GM12878 (cell line): ENCODE measurements around the gene EPHB2. TPM values are rescaled to one million over a fixed set of nuclear protein-coding genes. Genes with fewer than 3 reads are reported as not detected.

ENCODE experiments used
- ATAC-seq: fragments of 200-7000 bp; cut with Tn5 transposase; 3 replicates; pipeline ENCODE4 v1.9.1; 2020; ENCODE audit warnings: mild to moderate bottlenecking, moderate library complexity
- BruUV-seq: library from RNA; stranded (reverse); fragments of 400-500 nt; replicated peaks from 2 replicates; lab custom pipeline; 2021; lab: Mats Ljungman, UMichigan
- CTCF ChIA-PET: fragments of 300-600 bp; sonication (Branson Sonifier 250); formaldehyde crosslinking; extraction: SDS; loops from one replicate; lab custom pipeline; 2021; ENCODE audit warnings: inconsistent platforms; lab: Yijun Ruan, JAX
- POLR2A ChIA-PET: fragments of 350-600 bp; formaldehyde crosslinking; extraction: SDS; loops from one replicate; lab custom pipeline; 2021; ENCODE audit warnings: inconsistent platforms; lab: Charles Lee
- RAD21 ChIA-PET: fragments of 300-600 bp; sonication (Branson Sonifier 250); formaldehyde crosslinking; loops from one replicate; lab custom pipeline; 2023; ENCODE audit warnings: antibody characterized with exemption; ENCODE audit not compliant: unreplicated experiment; lab: Charles Lee
- SMC1A ChIA-PET: fragments of 300-600 bp; sonication (Branson Sonifier 250); formaldehyde crosslinking; loops from one replicate; lab custom pipeline; 2023; ENCODE audit not compliant: unreplicated experiment, uncharacterized antibody; lab: Charles Lee
- DNase-seq: peaks from one replicate; pipeline ENCODE4 v3.0.0-alpha.2; 2011; ENCODE audit warnings: low read depth, low spot score
- FAIRE-seq: peaks from 3 replicates; lab custom pipeline; 2011; peaks lifted over from hg19 to GRCh38; lab: Jason Lieb, UNC
- H2AFZ ChIP-seq: 2 replicates; pipeline ENCODE4 v1.6.0; 2011; ENCODE audit warnings: low read depth, low read length, control low read depth; ENCODE audit not compliant: control insufficient read depth
- H3K27ac ChIP-seq: 2 replicates; pipeline ENCODE4 v1.5.1; 2011; ENCODE audit warnings: control low read depth; ENCODE audit not compliant: control insufficient read depth, insufficient read depth
- H3K27me3 ChIP-seq, 2 experiments: replicated peaks in 1 of 2; 2 replicates each; pipeline versions ENCODE4 v1.6.0 to v1.6.1; 2011; ENCODE audit warnings: low read length in 1 of 2; ENCODE audit not compliant: control insufficient read depth in 2 of 2, insufficient read depth in 2 of 2
- H3K36me3 ChIP-seq, 2 experiments: 2 replicates each; pipeline ENCODE4 v1.5.1; 2011; ENCODE audit warnings: low read length in 1 of 2; ENCODE audit not compliant: control insufficient read depth in 2 of 2, insufficient read depth in 2 of 2
- H3K4me1 ChIP-seq: 2 replicates; pipeline ENCODE4 v1.6.1; 2011; ENCODE audit warnings: mild to moderate bottlenecking, low read length, moderate library complexity, mixed read lengths; ENCODE audit not compliant: control insufficient read depth, insufficient read depth
- H3K4me2 ChIP-seq: 2 replicates; pipeline ENCODE4 v1.6.0; 2011; ENCODE audit warnings: control low read depth; ENCODE audit not compliant: control insufficient read depth, insufficient read depth
- H3K4me3 ChIP-seq: fragments of 200-600 bp; sonication (generic); 2 replicates; pipeline ENCODE4 v1.5.1; 2016
- H3K79me2 ChIP-seq: 2 replicates; pipeline ENCODE4 v1.6.0; 2011; ENCODE audit warnings: low read length; ENCODE audit not compliant: control insufficient read depth, insufficient read depth
- H3K9ac ChIP-seq: 2 replicates; pipeline ENCODE4 v1.8.0; 2011; ENCODE audit warnings: low read length, control low read depth, mixed read lengths; ENCODE audit not compliant: control insufficient read depth, insufficient read depth
- H3K9me3 ChIP-seq: replicated peaks from 3 replicates; pipeline ENCODE4 v1.5.1; 2011; ENCODE audit warnings: mild to moderate bottlenecking, low read length; ENCODE audit not compliant: control insufficient read depth, insufficient read depth
- H4K20me1 ChIP-seq: 2 replicates; pipeline ENCODE4 v1.6.0; 2011; ENCODE audit not compliant: control insufficient read depth, insufficient read depth
- ATF2 ChIP-seq: IDR thresholded peaks from 2 replicates; pipeline ENCODE4 v1.6.1; 2012; ENCODE audit warnings: low read length, inconsistent platforms
- BCLAF1 ChIP-seq: fragments of 450-650 bp; IDR thresholded peaks from 2 replicates; pipeline ENCODE4 v1.6.1; 2017; ENCODE audit warnings: antibody characterized with exemption, mild to moderate bottlenecking, moderate library complexity
- FOS ChIP-seq: IDR thresholded peaks from 3 replicates; pipeline ENCODE4 v1.6.1; 2011; ENCODE audit warnings: borderline replicate concordance; ENCODE audit not compliant: insufficient read length; ENCODE audit errors: extremely low read depth
- HDAC2 ChIP-seq: fragments of 200-600 bp; sonication (generic); IDR thresholded peaks from 2 replicates; pipeline ENCODE4 v1.6.1; 2017
- LARP7 ChIP-seq: fragments of 450-650 bp; IDR thresholded peaks from 2 replicates; pipeline ENCODE4 v1.6.1; 2017; ENCODE audit warnings: mild to moderate bottlenecking
- NFIC ChIP-seq: IDR thresholded peaks from 2 replicates; pipeline ENCODE4 v1.6.1; 2012; ENCODE audit warnings: low read depth, mild to moderate bottlenecking, inconsistent platforms, low read length, moderate library complexity
- RAD21 ChIP-seq: IDR thresholded peaks from 2 replicates; pipeline ENCODE4 v1.6.1; 2011; ENCODE audit warnings: mild to moderate bottlenecking, low read depth, low read length, moderate library complexity; ENCODE audit not compliant: insufficient read depth
- ZBTB11 ChIP-seq: fragments of 450-650 bp; formaldehyde crosslinking; IDR thresholded peaks from 2 replicates; pipeline ENCODE4 v1.5.0; 2022; ENCODE audit warnings: mild to moderate bottlenecking, missing genetic modification characterization
- ZSCAN29 ChIP-seq: fragments of 450-650 bp; IDR thresholded peaks from 2 replicates; pipeline ENCODE4 v1.6.1; 2017; ENCODE audit warnings: mild to moderate bottlenecking, moderate library complexity
- ZZZ3 ChIP-seq: IDR thresholded peaks from 2 replicates; pipeline ENCODE4 v1.6.1; 2011; ENCODE audit warnings: low read depth; ENCODE audit not compliant: control insufficient read depth, insufficient read length
- whole genome bisulfite sequencing: methylation state at CpG from one replicate; pipeline ENCODE4 v1.1.6; 2016; ENCODE audit warnings: low lambda C conversion rate; ENCODE audit not compliant: insufficient replicate concordance, insufficient coverage; ENCODE audit errors: missing lambda C conversion rate; 5-methylcytosine and 5-hydroxymethylcytosine counted together
- in situ Hi-C: fragments of 300-500 bp; cut with MboI; formaldehyde crosslinking; loops from 9 replicates; pipeline ENCODE4 v1.14.3; 2018; ENCODE audit warnings: mixed read lengths
- intact Hi-C: fragments of 100-400 bp; cut with micrococcal nuclease; formaldehyde crosslinking; loops from one replicate; pipeline ENCODE4 v1.14.2; 2022; ENCODE audit not compliant: unreplicated experiment
- polyA plus RNA-seq, 11 experiments: library from polyadenylated mRNA; depleted of rRNA in 4 of 11; unstranded in 6 of 11; stranded (reverse) in 5 of 11; fragments of >200 nt; fragmentation: Nextera tagmentation in 4 of 11; fragmentation: Illumina TruSeq in 1 of 11; extraction: Ambion mirVana in 4 of 11; extraction: Trizol in 1 of 11; gene quantifications; 1 replicate in 1 of 11; 2 replicates in 10 of 11; pipeline versions ENCODE4 v1.2.1 to v1.2.3, GENCODE V29; 2011 to 2016; ENCODE audit warnings: inconsistent platforms in 2 of 11, missing spikeins in 2 of 11, low read depth in 1 of 11
- total RNA-seq, 4 experiments: library from RNA; depleted of rRNA in 3 of 4; stranded (reverse); fragments of >200 nt in 3 of 4; fragmentation: Illumina TruSeq in 1 of 4; extraction: Trizol in 1 of 4; gene quantifications; 2 replicates each; pipeline versions ENCODE4 v1.2.1 to v1.2.3, GENCODE V29; 2013 to 2021

EPHB2 gene
- total and polyA plus RNA-seq, 10 of the 15 experiments (the other 5 are each of a cell fraction or from before 2014, with no cell fraction given): 0.13 to 3.3 (median 0.92) TPM

- 79% methylated on average over 5 of the region's 5 CpGs for WGBS
- CTCF ChIA-PET: no interaction called here
- no peak for ATAC-seq
- DNase-seq: no peak
- BruUV-seq: no TSS peak
- in situ Hi-C loops (no loop called here), intact Hi-C loops (no loop called here)
- no peak overlapping the region for H3K4me2 ChIP-seq
- H3K79me2 ChIP-seq: no peaks in the 10 kb centered on the region
- SMC1A ChIA-PET: no interaction called here
- no peak overlapping the region for H3K27ac ChIP-seq
- no peak for FAIRE-seq
- POLR2A ChIA-PET: no interaction called here
- H3K36me3 ChIP-seq: no peaks in the 10 kb centered on the region
- H2AFZ ChIP-seq: no peak overlapping the region
- no peak overlapping the region for H3K4me3 ChIP-seq
- RAD21 ChIA-PET: no interaction called here
- no peaks in the 10 kb centered on the region for H3K4me1 ChIP-seq
- H3K9me3 ChIP-seq: no peaks in the 10 kb centered on the region
- TF ChIP-seq RAD21: no peak
- no peak for TF ChIP-seq ZSCAN29
- TF ChIP-seq FOS: no peak
- no peak for TF ChIP-seq BCLAF1
- no peak for TF ChIP-seq ATF2
- no peak for TF ChIP-seq LARP7
- no peak for TF ChIP-seq NFIC
- TF ChIP-seq ZZZ3: no peak
- no peak for TF ChIP-seq HDAC2
- TF ChIP-seq ZBTB11: no peak
- TF ChIP-seq, all 136 proteins: peak for 0
- Histone ChIP-seq H3K27me3 (peaks cover 0 to 2% of the 10 kb centered on the region in 2 experiments; a peak in 1 of 4 replicates), H4K20me1 (no peaks in the 10 kb centered on the region), H3K9ac (no peak overlapping the region)
Observed at GRCh38 chr1:22952694-22953056, 242.0 kb downstream of the EPHB2 start.
